Thyroid gland (tissue), 4 donors: ENCODE results near the gene STON1.

ENCODE experiments used
- POLR2A ChIP-seq, 2 donors: fragments of 450-650 bp; IDR thresholded peaks; one replicate each; pipeline ENCODE4 v1.6.1; 2017; ENCODE audit warnings: antibody characterized with exemption in 2 of 2, mild to moderate bottlenecking in 2 of 2, moderate library complexity in 1 of 2
- TF ChIP-seq, protein P1 (sequence below), 6 experiments: fragments of 200-600 bp in 3 of 6; fragments of 450-650 bp in 3 of 6; sonication (generic) in 3 of 6; IDR thresholded peaks; one replicate each; pipeline ENCODE4 v1.5.1; 2016 to 2019; ENCODE audit warnings: antibody characterized with exemption in 6 of 6, mild to moderate bottlenecking in 2 of 6, inconsistent platforms in 1 of 6, moderate library complexity in 1 of 6

DNA sequence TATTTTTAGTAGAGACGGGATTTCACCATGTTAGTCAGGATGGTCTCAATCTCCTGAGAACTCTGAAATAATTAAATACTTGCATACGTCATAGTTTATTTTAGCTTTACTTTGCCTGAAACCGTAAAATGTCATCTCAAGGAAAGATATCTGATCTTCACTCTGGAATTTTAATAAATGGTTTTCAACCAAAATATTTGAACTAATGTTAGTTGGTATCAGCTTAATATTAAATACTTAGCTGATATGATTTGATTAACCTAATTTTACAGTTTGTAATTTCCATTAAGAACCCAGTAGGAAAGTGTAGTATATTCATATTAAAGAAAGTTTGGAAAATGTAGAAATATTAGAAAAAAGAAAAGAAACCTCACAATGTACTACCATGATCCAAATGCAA lies 41.4 kb upstream of the STON1 start:
- no peak for TF ChIP-seq POLR2A (IDR thresholded peaks at IDR 0.05)
- TF ChIP-seq, protein P1, sequence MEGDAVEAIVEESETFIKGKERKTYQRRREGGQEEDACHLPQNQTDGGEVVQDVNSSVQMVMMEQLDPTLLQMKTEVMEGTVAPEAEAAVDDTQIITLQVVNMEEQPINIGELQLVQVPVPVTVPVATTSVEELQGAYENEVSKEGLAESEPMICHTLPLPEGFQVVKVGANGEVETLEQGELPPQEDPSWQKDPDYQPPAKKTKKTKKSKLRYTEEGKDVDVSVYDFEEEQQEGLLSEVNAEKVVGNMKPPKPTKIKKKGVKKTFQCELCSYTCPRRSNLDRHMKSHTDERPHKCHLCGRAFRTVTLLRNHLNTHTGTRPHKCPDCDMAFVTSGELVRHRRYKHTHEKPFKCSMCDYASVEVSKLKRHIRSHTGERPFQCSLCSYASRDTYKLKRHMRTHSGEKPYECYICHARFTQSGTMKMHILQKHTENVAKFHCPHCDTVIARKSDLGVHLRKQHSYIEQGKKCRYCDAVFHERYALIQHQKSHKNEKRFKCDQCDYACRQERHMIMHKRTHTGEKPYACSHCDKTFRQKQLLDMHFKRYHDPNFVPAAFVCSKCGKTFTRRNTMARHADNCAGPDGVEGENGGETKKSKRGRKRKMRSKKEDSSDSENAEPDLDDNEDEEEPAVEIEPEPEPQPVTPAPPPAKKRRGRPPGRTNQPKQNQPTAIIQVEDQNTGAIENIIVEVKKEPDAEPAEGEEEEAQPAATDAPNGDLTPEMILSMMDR (IDR thresholded peaks at IDR 0.05): no peak
